GM19023 (cell line): Measurements from ENCODE around the gene LTBP4.

Experiments
- ATAC-seq: cut with Tn5 transposase; IDR thresholded peaks from one replicate; pipeline ENCODE4 v1.9.1; 2021; ENCODE audit warnings: mild to moderate bottlenecking, moderate library complexity; ENCODE audit not compliant: unreplicated experiment

The LTBP4 gene

DNA sequence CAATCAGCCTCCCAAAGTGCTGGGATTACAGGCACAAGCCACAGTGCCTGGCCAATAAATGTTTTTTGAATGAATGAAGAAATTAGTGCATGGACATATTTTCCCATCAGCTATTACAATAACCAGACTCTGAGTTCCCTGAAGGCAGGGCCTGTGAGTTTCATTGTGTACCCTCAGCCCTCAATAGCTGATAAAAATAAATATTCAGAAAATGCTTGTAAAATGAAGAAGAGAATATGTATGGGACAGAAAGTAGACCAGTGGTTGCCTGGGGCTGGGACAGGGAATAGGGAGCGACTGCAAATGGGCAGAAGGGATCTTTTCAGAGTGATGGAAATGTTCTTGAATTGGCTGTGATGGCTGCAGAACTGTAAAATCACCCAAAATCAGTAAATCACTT, 60.4 kb downstream of the LTBP4 start:
- ATAC-seq: no peak

DNA sequence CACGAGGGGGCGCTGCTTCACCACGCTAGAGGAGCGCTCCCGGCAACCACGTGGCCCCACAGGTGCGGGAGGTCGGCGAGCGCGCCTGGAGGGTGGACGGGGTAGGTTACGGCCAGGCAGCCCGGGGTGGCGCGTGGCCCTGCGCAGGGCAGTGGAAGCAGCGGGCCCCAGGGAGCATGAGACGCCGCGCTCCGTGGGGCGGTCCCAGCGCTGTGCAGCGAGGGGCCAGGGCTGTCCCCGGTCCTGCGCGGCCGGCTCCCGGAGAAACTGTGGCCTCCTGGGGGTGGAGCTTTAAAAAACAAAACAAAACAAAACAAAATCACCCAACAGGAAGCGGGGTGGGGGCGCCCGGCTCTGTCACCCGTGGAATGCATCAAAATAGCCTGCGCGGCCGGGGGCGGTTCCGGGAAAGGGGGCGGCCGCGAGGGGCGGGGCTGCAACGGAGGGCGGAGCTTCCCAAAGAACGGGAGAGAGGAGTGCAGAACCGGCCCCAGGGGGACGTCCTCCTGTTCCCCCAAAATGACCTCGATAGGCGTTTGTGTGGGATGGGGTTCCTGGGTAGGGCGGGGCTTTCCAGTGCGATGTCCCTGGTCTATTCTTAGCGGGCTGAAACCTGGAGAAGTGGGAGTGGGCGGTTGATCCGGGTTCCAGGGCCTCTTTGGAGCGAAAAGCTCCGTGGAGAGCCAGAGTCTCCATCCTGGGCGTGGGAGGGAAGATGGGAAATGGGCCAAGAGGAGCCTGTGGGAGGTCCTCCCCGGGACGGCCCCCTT, 61.9 kb downstream of the LTBP4 start:
- peak; percentile 73 for ATAC-seq

DNA sequence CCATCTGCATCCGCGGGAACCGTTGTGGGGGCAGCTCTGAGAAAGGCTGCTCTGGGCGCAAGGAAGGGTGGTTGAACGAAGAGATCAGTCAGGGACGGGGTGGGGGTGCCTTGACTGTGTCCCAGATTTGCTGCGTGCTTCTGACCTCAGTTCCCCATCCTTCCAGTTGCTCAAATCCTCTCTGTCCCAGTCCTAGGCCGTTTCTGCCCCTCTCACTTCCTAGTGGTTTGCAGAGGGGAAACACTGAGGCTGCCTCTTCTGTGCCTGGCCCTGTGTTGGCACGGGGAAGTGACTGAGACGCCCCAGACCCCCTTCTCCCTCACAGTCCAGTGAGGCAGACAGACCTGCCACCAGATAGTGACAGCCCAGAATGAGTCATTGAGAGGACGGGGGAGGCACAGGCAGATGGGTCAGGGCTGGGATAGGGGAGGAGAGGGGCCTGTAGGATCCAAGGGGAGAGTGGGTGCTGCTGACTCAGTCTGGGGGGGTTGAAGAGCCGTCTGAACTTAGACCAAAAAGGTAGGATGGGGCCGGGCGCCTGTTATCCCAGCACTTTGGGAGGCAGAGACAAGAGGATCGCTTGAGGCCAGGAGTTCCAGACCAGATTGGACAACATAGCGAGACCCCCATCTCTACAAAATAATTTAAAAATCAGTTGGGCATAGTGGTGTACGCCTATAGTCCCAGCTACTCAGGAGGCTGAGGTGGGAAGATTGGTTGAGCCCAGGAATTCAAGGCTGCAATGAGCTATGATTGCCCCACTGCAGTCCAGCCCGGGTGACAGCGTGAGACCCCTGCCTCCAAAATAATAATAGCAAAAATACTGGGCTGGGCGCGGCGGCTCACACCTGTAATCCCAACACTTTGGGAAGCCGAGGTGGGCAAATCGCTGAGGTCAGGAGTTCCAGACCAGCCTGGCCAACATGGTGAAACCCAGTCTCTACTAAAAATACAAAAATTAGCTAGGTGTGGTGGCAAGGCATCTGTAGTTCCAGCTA, 62.8 kb downstream of the LTBP4 start:
- no peak for ATAC-seq

DNA sequence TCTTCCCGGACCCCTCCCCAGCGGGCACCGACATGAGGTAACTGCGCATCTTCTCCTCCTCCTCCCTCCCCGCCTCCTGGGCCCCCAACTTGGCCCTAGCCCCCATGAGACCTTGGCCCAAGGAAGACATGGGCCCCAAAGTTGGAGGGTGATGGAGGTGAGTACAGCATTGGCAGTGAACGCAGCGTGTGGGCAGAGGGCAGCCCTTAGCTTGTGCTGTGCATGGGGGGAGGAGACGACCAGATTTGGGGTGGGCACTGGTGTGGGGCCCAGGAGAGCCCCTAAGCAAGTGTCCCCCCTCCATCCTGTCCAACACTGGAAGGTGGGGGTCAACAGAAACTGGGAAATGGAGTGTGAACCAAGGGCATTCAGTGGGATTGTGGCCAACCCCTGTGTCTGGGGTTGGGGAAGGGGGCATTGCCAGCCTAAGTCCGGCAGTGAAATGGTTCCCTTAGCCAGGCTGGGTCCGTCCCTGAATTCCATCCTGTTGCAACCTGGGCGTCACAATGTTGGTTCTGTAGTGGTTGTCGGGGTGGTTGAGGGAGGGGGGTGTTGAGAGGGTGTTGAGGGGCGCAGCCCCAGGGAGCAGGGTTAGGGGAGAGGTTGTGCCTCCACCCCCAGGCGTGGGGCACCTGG, 65.8 kb downstream of the LTBP4 start:
- ATAC-seq: no peak

DNA sequence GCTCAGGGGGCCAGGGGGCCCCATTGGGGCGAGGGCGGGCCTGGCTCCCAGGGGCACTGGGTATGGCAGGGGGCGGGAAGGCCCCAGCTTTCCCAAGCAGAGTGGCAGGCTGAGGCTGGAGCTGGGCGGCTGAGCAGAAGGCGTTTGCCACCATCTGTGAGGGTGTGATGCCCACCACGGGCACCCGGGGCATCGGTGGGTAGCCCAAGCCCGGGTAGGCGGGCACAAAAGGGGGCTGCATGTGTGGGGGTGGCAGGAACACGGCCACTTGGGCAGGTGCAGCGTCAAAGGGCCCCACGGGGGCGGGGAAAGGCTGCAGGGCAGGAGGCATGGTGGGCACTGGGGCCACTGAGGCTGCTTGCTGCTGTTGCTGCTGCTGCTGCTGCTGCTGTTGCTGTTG, 66.4 kb downstream of the LTBP4 start:
- ATAC-seq: no peak

DNA sequence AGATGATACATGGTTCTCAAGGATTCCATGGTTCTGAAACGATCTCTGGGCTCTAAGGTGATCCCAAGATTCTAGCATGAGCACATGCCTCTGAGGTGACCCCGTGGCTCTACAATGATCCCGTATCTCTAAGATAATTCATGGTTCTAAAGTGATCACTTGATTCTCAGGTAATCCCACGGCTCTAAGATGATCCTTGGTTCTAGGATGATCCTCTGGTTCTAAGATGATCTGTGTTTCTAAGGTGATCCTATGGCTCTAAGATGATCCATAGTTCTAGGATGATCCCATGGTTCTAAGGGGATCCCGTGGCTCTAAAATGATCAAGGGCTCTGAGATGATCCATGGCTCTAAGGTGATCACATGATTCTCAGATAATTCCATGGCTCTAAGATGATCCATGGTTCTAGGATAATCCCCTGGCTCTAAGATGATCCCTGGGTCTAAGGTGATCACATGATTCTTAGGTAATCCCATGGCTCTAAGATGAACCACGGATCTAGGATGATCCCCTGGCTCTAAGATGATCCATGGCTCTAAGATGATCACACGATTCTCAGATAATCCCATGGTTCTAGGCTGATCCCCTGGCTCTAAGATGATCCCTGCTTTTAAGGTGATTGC, 67.9 kb downstream of the LTBP4 start:
- ATAC-seq: no peak

DNA sequence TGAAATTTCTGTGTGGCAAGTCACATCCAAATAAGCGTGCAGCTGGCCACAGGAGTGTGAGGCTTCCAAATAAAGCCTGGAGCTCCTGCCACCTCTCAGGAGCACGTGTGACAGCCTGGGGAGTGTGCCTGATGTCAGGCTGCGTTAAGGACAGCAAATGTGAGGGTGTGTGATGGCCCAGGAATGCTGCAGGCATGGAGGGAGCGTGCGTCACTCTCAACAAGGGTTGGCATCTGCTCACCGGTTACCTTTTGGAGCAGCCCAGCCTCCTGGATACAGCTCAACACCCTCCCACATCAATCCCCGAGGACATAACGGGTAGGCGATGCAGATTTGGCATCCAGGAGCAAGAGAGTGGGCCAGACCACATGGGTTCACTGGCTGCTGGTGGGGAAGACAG, 70.2 kb downstream of the LTBP4 start:
- no peak for ATAC-seq

DNA sequence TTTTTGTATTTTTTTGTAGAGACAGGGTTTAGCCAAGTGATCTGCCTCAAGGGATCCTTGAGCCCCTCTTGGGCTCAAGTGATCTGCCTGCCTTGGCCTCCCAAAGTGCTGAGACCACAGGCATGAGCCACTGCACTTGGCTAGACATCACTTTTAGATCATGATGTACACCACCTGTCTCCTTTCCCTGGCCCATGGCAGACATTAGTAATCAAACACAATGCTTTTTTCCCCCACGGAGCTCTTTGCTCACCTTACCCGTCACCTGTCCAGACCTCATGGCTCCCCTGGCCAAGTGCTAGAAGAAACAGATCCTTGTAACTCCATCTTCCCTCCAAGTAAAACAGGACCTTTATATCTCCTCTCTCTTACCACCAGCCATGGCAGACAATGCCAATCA, 70.9 kb downstream of the LTBP4 start:
- no peak for ATAC-seq

DNA sequence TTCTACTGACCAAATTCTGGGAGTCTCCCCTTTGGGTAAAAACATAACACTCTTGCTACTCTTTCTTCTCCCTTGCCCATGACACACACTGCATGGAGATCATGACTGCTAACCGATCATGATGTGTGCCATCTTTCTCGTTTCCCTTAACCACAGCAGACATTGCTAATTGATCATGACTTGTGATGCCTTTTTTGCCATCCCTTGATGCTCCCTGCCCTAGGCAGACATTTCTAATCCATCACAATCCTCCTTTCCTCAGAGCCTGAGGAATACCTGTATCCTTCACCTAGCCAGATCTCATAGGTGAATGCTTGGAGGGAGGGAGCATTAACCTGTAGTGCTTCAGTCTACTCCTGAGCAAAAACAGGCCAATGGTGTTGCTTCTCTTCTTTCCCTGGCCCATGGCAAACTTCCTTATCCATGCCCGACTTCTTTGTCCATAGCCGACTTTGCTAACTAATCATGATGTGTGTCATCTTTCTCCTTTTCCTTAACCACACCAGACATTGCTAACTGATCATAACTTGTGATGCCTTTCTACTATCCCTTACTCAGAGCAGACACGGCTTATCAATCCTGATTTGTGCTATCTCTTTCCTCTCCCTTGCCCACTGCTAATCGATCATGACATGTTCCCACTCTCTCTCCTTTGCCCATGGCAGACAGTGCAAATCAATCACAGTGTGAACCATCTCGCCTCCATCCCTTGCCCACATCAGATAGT, 71.6 kb downstream of the LTBP4 start:
- no peak for ATAC-seq

DNA sequence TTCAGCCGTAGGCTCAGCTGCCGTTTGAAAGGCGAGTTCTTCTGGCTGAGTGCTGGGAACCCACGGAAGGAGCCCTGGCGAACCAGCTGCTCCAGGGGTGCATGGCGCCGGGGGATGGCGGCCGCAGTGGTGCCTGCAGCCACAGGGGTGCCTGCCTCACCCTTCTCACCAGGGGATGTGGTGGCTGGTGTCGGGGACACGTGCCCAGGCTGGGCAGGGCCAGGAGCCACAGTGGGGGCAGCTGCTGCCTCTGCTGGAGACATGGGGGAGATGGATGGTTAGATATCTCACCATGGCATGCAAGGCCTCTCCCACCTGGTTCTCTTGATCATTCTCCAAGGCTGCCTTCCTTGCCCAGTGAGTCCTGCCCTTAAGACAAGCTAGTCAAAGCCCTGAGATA, 72.2 kb downstream of the LTBP4 start:
- no peak for ATAC-seq

DNA sequence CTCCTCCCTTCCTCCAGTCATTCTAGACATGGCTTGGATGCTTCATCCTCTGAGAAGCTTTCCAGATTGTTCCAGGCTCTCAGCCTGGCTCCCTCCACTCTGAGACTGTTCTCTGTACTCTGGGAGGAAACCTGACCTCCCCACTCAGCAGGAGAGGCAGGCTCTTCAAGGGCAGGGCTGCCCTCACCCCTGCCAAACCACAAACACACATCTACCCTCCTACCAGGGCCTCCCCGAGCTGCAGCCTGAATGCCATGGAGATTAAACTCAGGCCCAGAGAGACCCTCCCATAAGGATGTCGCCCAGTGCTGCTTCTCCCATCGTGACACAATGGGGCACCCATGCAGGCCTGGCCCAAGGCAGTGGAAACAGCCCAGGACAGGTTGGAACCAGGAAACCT, 73.1 kb downstream of the LTBP4 start:
- no peak for ATAC-seq

DNA sequence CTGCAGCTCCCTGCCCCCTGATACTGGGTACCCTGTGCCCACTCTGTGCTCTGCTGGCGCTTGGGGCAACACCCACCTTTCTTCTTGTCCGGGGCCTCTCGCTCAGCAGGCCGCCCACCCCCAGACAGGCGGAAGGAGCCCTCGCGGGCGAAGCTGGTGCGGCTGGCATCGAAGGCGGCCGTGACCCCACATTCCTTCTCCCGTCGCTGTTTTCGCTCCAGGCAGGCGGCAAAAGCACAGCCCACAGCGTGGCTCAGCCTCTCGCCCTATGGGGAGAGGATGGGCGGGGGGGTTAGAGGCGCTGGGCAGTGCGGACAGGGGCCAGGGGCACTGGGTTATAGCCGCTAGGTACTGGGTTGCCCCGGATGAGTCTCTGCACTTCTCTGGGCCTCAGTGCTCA, 76.0 kb downstream of the LTBP4 start:
- ATAC-seq: no peak
